ENCODE results near the gene RNF208. TPM values are rescaled to one million over a fixed set of nuclear protein-coding genes. Genes with fewer than 3 reads are reported as not detected.

Gene RNF208
- total RNA-seq, 3 donors from 2014 or later, result 1.5 to 2.9 (median 1.8) TPM

GRCh38 chr9:137182836-137183235 lies 39.2 kb downstream of the RNF208 start:
- H3K27ac ChIP-seq, result no peak overlapping the region
- no peak overlapping the region for H3K4me3 ChIP-seq
- H3K27me3 ChIP-seq, result no peaks in the 10 kb centered on the region
- H3K4me1 ChIP-seq, result peaks cover 14 to 15% of the 10 kb centered on the region in 2 donors
- no peak for TF ChIP-seq POLR2AphosphoS5 (IDR thresholded peaks at IDR 0.05)
- TF ChIP-seq POLR2A (IDR thresholded peaks at IDR 0.05), result no peak
- no peak for TF ChIP-seq CTCF (IDR thresholded peaks at IDR 0.05)
- H3K9me3 ChIP-seq, result no peaks in the 10 kb centered on the region
- DNase-seq (ENCODE audit: low spot score in 2 of 2), result no peak
- intact Hi-C loops (cut with DNase I; ENCODE audit: low total_unique reads), result no loop called here
- H3K36me3 ChIP-seq, result peaks cover 4% of the 10 kb centered on the region

- intact Hi-C loops (cut with DNase I; ENCODE audit: low total_unique reads), result no loop called here
- Histone ChIP-seq H3K27ac (no peak overlapping the region), H3K4me3 (no peak overlapping the region), H3K27me3 (no peaks in the 10 kb centered on the region), H3K9me3 (no peaks in the 10 kb centered on the region), H3K36me3 (peaks cover 4% of the 10 kb centered on the region), H3K4me1 (peaks cover 4% of the 10 kb centered on the region in 2 donors)
- no peak for DNase-seq (ENCODE audit: low spot score in 2 of 2)
- TF ChIP-seq POLR2A (IDR thresholded peaks at IDR 0.05) (no peak), POLR2AphosphoS5 (IDR thresholded peaks at IDR 0.05) (no peak), CTCF (IDR thresholded peaks at IDR 0.05) (no peak)
These were observed 40.4 kb downstream of the RNF208 start for GRCh38 chr9:137181680-137182079.

- no peak for DNase-seq (ENCODE audit: low spot score in 2 of 2)
- intact Hi-C loops (cut with DNase I; ENCODE audit: low total_unique reads), result no loop called here
- TF ChIP-seq CTCF (IDR thresholded peaks at IDR 0.05) (no peak), POLR2A (IDR thresholded peaks at IDR 0.05) (no peak), POLR2AphosphoS5 (IDR thresholded peaks at IDR 0.05) (no peak)
- Histone ChIP-seq H3K36me3 (peaks cover 4% of the 10 kb centered on the region), H3K4me3 (no peak overlapping the region), H3K9me3 (no peaks in the 10 kb centered on the region), H3K27me3 (no peaks in the 10 kb centered on the region), H3K4me1 (no peaks in the 10 kb centered on the region), H3K27ac (no peak overlapping the region)
These were observed 41.5 kb downstream of the RNF208 start for GRCh38 chr9:137180491-137180890.

- Histone ChIP-seq H3K27me3 (no peaks in the 10 kb centered on the region), H3K27ac (no peak overlapping the region), H3K36me3 (peaks cover 4% of the 10 kb centered on the region), H3K4me1 (no peaks in the 10 kb centered on the region), H3K4me3 (no peak overlapping the region), H3K9me3 (no peaks in the 10 kb centered on the region)
- intact Hi-C loops (cut with DNase I; ENCODE audit: low total_unique reads), result no loop called here
- TF ChIP-seq CTCF (IDR thresholded peaks at IDR 0.05), result no peak
- TF ChIP-seq POLR2AphosphoS5 (IDR thresholded peaks at IDR 0.05), result no peak
- no peak for TF ChIP-seq POLR2A (IDR thresholded peaks at IDR 0.05)
- no peak for DNase-seq (ENCODE audit: low spot score in 2 of 2)
These were observed 42.3 kb downstream of the RNF208 start for GRCh38 chr9:137179761-137180160.

GRCh38 chr9:137178939-137179630 lies 43.0 kb downstream of the RNF208 start:
- no peak overlapping the region for H3K4me3 ChIP-seq
- intact Hi-C loops (cut with DNase I; ENCODE audit: low total_unique reads), result no loop called here
- TF ChIP-seq POLR2A (IDR thresholded peaks at IDR 0.05) (no peak), CTCF (IDR thresholded peaks at IDR 0.05) (no peak), POLR2AphosphoS5 (IDR thresholded peaks at IDR 0.05) (no peak)
- no peak for DNase-seq (ENCODE audit: low spot score in 2 of 2)
- no peaks in the 10 kb centered on the region for H3K4me1 ChIP-seq
- H3K27me3 ChIP-seq, result no peaks in the 10 kb centered on the region
- no peaks in the 10 kb centered on the region for H3K9me3 ChIP-seq
- H3K27ac ChIP-seq, result no peak overlapping the region
- peaks cover 4% of the 10 kb centered on the region for H3K36me3 ChIP-seq

Data from breast epithelium (tissue), 4 donors.